HEK293 (cell line): Measurements from ENCODE around the gene CORO7.
A peak's percentile ranks its signal among the peaks of the same experiment; 100 is the strongest.

ENCODE experiments used
- EGR2 ChIP-seq: fragments of 450-650 bp; formaldehyde crosslinking; IDR thresholded peaks from 2 replicates; pipeline ENCODE4 v1.5.1; 2016; ENCODE audit warnings: low read depth, missing biosample characterization, missing genetic modification characterization
- GFI1B ChIP-seq: fragments of 450-650 bp; formaldehyde crosslinking; IDR thresholded peaks from 2 replicates; pipeline ENCODE4 v1.5.1; 2016; ENCODE audit warnings: missing biosample characterization, missing genetic modification characterization
- GLI2 ChIP-seq: fragments of 450-650 bp; formaldehyde crosslinking; IDR thresholded peaks from 2 replicates; pipeline ENCODE4; 2017; ENCODE audit warnings: missing biosample characterization, missing genetic modification characterization, low read depth, borderline replicate concordance
- GLIS1 ChIP-seq: fragments of 450-650 bp; formaldehyde crosslinking; IDR thresholded peaks from 2 replicates; pipeline ENCODE4 v1.5.1; 2016; ENCODE audit warnings: missing biosample characterization, missing genetic modification characterization
- HIC1 ChIP-seq: fragments of 450-650 bp; formaldehyde crosslinking; IDR thresholded peaks from 2 replicates; pipeline ENCODE4 v1.5.1; 2016; ENCODE audit warnings: missing biosample characterization, missing genetic modification characterization
- HOXD13 ChIP-seq: sonication (generic); formaldehyde crosslinking; IDR thresholded peaks from 2 replicates; pipeline ENCODE4 v1.8.0; 2022; ENCODE audit warnings: missing genetic modification reagents, borderline replicate concordance
- RBAK ChIP-seq: fragments of 450-650 bp; formaldehyde crosslinking; IDR thresholded peaks from 2 replicates; pipeline ENCODE4 v1.5.1; 2016; ENCODE audit warnings: missing biosample characterization, missing genetic modification characterization
- SETDB1 ChIP-seq: IDR thresholded peaks from one replicate; pipeline ENCODE4 v1.6.1; 2017; ENCODE audit warnings: mild to moderate bottlenecking, low read length, moderate library complexity, mixed read lengths; ENCODE audit not compliant: insufficient read length
- ZBTB21 ChIP-seq: fragments of 450-650 bp; formaldehyde crosslinking; IDR thresholded peaks from 2 replicates; pipeline ENCODE4 v1.5.1; 2017; ENCODE audit warnings: missing biosample characterization, missing genetic modification characterization
- ZNF146 ChIP-seq: fragments of 450-650 bp; formaldehyde crosslinking; IDR thresholded peaks from 2 replicates; pipeline ENCODE4 v1.5.1; 2016; ENCODE audit warnings: missing biosample characterization, missing genetic modification characterization
- ZNF248 ChIP-seq: fragments of 450-650 bp; formaldehyde crosslinking; IDR thresholded peaks from 2 replicates; pipeline ENCODE4 v1.5.1; 2017; ENCODE audit warnings: missing biosample characterization, missing genetic modification characterization
- ZNF274 ChIP-seq, 2 experiments: fragments of 200-500 bp in 1 of 2; fragments of 450-650 bp in 1 of 2; sonication (Bioruptor generic) in 1 of 2; formaldehyde crosslinking in 1 of 2; IDR thresholded peaks; 2 replicates each; pipeline versions ENCODE4 v1.5.1 to v1.6.1; 2014 to 2016; ENCODE audit warnings: borderline replicate concordance in 1 of 2, inconsistent platforms in 1 of 2, low read length in 1 of 2, missing biosample characterization in 1 of 2, missing genetic modification characterization in 1 of 2
- ZNF280C ChIP-seq: fragments of 450-650 bp; formaldehyde crosslinking; IDR thresholded peaks from 2 replicates; pipeline ENCODE4 v1.5.1; 2016; ENCODE audit warnings: missing biosample characterization, missing genetic modification characterization
- ZNF354C ChIP-seq: fragments of 450-650 bp; formaldehyde crosslinking; IDR thresholded peaks from 2 replicates; pipeline ENCODE4 v1.5.1; 2016; ENCODE audit warnings: missing biosample characterization, missing genetic modification characterization, low read depth, borderline replicate concordance
- ZNF510 ChIP-seq: fragments of 450-650 bp; formaldehyde crosslinking; IDR thresholded peaks from 2 replicates; pipeline ENCODE4 v1.5.1; 2018; ENCODE audit warnings: mild to moderate bottlenecking, missing genetic modification characterization, missing biosample characterization; ENCODE audit not compliant: insufficient replicate concordance
- ZNF513 ChIP-seq: fragments of 450-650 bp; IDR thresholded peaks from 2 replicates; pipeline ENCODE4 v1.5.1; 2018; ENCODE audit warnings: missing biosample characterization, missing genetic modification characterization
- ZNF514 ChIP-seq: fragments of 450-650 bp; formaldehyde crosslinking; IDR thresholded peaks from 2 replicates; pipeline ENCODE4 v1.5.1; 2016; ENCODE audit warnings: missing biosample characterization, missing genetic modification characterization
- ZNF585B ChIP-seq: fragments of 450-650 bp; formaldehyde crosslinking; IDR thresholded peaks from 2 replicates; pipeline ENCODE4 v1.5.1; 2016; ENCODE audit warnings: missing biosample characterization, missing genetic modification characterization
- ZNF623 ChIP-seq: fragments of 450-650 bp; formaldehyde crosslinking; IDR thresholded peaks from 2 replicates; pipeline ENCODE4 v1.5.1; 2016; ENCODE audit warnings: missing biosample characterization, missing genetic modification characterization
- ZNF768 ChIP-seq: fragments of 450-650 bp; formaldehyde crosslinking; IDR thresholded peaks from 2 replicates; pipeline ENCODE4 v1.5.1; 2018; ENCODE audit warnings: missing biosample characterization, mild to moderate bottlenecking, missing genetic modification characterization
- ZNF776 ChIP-seq: fragments of 450-650 bp; formaldehyde crosslinking; IDR thresholded peaks from 2 replicates; pipeline ENCODE4 v1.5.0; 2017; ENCODE audit warnings: missing biosample characterization, missing genetic modification characterization, borderline replicate concordance
- ZNF777 ChIP-seq: fragments of 450-650 bp; formaldehyde crosslinking; IDR thresholded peaks from 2 replicates; pipeline ENCODE4 v1.5.1; 2017; ENCODE audit warnings: missing biosample characterization, missing genetic modification characterization, borderline replicate concordance
- TF ChIP-seq, protein P1 (sequence below): fragments of 450-650 bp; formaldehyde crosslinking; IDR thresholded peaks from 2 replicates; pipeline ENCODE4 v1.5.1; 2016; ENCODE audit warnings: missing biosample characterization, missing genetic modification characterization, low read depth
- TF ChIP-seq, protein P2 (sequence below): fragments of 450-650 bp; formaldehyde crosslinking; IDR thresholded peaks from 2 replicates; pipeline ENCODE4 v1.5.0; 2017; ENCODE audit warnings: missing biosample characterization, missing genetic modification characterization, borderline replicate concordance

The CORO7 gene

DNA sequence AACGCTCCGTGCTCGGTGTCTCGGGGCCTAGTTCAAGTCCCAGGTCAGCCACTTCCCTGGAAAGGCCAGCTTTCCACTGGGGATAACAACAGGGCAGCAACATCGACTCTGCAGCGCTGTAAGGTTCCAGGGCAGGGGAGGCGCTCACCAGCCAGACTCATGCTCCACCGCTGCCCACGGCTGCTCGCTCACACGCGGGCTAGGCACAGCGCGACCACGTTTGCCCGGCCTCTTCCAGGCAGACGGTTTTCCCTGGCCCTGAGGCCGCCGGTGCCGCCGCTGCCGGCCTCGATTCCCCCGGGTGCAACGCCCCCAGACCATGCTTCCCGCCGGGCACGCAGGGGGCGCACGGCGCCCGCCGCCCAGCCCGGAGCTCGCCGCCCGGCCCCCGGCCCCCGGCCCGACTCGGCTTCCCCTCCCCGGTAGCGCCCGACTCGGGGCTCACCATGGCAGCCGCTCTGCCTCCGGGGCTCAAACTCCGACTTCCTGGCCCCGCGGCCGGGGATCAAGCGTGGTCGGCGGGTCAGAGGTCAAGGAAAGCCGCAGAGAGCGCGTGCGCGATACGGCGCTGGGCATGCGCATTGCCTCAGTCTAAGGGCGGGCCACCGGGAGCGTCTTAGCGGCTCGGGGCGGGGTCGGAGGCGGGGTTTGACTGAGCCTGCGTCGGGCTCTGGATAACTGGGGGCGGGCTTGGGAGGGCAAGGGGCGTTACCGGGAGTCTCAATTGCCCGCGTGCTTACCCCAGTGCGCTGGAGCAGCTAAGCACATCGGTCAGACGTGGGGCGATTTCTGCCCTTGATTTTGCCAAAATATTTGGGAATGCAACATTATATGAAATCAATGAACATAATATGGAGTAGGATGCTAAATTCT is 65.4 kb downstream of the CORO7 start, which contains the start of gene PAM16 (continued):
- TF ChIP-seq ZNF280C (tag by site-specific recombination): no peak
- TF ChIP-seq ZBTB21 (tag by site-specific recombination): no peak
- no peak for TF ChIP-seq ZNF146
- TF ChIP-seq HIC1: peak; percentile 55; the same call in 1 of the 2 replicates
- no peak for TF ChIP-seq ZNF248 (tag by site-specific recombination)
- TF ChIP-seq ZNF510 (tag by site-specific recombination): no peak
- TF ChIP-seq EGR2 (tag by site-specific recombination): 0 out of 2 replicates have a peak, but pooled peaks have one; percentile 26
- TF ChIP-seq GLI2 (tag by site-specific recombination): no peak
- TF ChIP-seq ZNF354C (tag by site-specific recombination): no peak
- TF ChIP-seq ZNF623 (tag by site-specific recombination): no peak
- TF ChIP-seq ZNF513 (tag by site-specific recombination): no peak
- no peak for TF ChIP-seq SETDB1
- TF ChIP-seq ZNF514: no peak
- TF ChIP-seq GLIS1 (tag by site-specific recombination): no peak
- TF ChIP-seq HOXD13 (CRISPR knock-in tag): no peak
- TF ChIP-seq ZNF274 (IDR thresholded peaks at IDR 0.05; ENCODE audit: low read length): no peak
- TF ChIP-seq ZNF274 (tag by site-specific recombination; IDR thresholded peaks at IDR 0.05; ENCODE audit: borderline replicate concordance): no peak
- no peak for TF ChIP-seq ZNF776
- TF ChIP-seq, protein P1, sequence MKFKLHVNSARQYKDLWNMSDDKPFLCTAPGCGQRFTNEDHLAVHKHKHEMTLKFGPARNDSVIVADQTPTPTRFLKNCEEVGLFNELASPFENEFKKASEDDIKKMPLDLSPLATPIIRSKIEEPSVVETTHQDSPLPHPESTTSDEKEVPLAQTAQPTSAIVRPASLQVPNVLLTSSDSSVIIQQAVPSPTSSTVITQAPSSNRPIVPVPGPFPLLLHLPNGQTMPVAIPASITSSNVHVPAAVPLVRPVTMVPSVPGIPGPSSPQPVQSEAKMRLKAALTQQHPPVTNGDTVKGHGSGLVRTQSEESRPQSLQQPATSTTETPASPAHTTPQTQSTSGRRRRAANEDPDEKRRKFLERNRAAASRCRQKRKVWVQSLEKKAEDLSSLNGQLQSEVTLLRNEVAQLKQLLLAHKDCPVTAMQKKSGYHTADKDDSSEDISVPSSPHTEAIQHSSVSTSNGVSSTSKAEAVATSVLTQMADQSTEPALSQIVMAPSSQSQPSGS (tag by site-specific recombination): no peak
- TF ChIP-seq, protein P2, sequence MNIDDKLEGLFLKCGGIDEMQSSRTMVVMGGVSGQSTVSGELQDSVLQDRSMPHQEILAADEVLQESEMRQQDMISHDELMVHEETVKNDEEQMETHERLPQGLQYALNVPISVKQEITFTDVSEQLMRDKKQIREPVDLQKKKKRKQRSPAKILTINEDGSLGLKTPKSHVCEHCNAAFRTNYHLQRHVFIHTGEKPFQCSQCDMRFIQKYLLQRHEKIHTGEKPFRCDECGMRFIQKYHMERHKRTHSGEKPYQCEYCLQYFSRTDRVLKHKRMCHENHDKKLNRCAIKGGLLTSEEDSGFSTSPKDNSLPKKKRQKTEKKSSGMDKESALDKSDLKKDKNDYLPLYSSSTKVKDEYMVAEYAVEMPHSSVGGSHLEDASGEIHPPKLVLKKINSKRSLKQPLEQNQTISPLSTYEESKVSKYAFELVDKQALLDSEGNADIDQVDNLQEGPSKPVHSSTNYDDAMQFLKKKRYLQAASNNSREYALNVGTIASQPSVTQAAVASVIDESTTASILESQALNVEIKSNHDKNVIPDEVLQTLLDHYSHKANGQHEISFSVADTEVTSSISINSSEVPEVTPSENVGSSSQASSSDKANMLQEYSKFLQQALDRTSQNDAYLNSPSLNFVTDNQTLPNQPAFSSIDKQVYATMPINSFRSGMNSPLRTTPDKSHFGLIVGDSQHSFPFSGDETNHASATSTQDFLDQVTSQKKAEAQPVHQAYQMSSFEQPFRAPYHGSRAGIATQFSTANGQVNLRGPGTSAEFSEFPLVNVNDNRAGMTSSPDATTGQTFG (tag by site-specific recombination): no peak
- TF ChIP-seq RBAK (tag by site-specific recombination): no peak
- no peak for TF ChIP-seq ZNF777 (tag by site-specific recombination)
- no peak for TF ChIP-seq ZNF768
- no peak for TF ChIP-seq ZNF585B (tag by site-specific recombination)
- TF ChIP-seq GFI1B (tag by site-specific recombination): no peak
- TF ChIP-seq, all 188 proteins: peak for 23
